ENCODE results near the gene PSMD6. TPM values are rescaled to one million over a fixed set of nuclear protein-coding genes. Genes with fewer than 3 reads are reported as not detected.

PSMD6 gene
- 127 TPM for polyA plus RNA-seq (2012; ENCODE audit: insufficient read length, low read depth)

DNA sequence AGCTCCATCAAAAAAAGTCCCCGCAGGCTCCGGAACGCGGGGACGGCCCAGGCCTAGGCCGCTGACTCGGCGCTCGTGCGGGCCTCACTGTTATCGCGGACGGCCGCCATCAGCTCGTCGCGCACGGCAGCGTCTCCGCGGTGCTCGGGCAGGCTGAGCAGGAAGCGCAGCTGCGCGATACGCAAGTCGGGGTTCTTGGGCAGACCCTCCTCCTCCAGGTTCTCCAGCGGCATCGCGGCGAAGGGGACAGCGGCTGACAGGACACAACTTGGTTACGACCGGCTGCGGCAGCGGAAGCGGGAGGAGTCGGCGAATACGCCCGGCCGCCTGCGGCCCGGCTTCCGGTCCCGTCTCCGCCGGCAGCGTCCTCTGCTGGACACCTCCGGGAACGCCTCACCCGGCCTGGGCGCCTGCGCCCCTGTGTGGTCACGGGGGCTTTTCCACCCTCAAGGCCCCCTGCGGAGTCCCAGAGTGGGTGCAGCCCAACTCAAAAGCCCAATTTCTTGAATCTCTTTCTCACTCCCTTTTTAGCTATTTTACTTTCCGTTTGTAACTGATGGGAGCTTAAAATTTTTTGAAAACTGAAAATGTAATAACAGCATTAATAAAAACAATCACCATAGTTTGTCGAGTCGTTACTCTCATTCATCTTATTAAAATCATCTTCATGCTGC, at the start of gene PSMD6:
PSMD6 (minus strand) TSS at position 308 of the 674 bp plus-strand sequence; CDS start at position 233, 75 bp downstream.
- peak; percentile 79 for TF ChIP-seq FOXP2 (optimal IDR thresholded peaks at IDR 0.05; ENCODE audit: borderline replicate concordance, extremely low read depth, extremely low read length, insufficient read depth)
- TF ChIP-seq TAF1 (IDR thresholded peaks at IDR 0.05; ENCODE audit: borderline replicate concordance, insufficient read depth, low read length): peak; percentile 82; the same call in 1 of the 2 replicates
- no peak; the same call in 1 of the 2 replicates for TF ChIP-seq SIN3A (IDR thresholded peaks at IDR 0.05; ENCODE audit: borderline replicate concordance, insufficient read depth, low read length)
- TF ChIP-seq POLR2AphosphoS5 (IDR thresholded peaks at IDR 0.05; ENCODE audit: low read depth, low read length): peak; percentile 75

DNA sequence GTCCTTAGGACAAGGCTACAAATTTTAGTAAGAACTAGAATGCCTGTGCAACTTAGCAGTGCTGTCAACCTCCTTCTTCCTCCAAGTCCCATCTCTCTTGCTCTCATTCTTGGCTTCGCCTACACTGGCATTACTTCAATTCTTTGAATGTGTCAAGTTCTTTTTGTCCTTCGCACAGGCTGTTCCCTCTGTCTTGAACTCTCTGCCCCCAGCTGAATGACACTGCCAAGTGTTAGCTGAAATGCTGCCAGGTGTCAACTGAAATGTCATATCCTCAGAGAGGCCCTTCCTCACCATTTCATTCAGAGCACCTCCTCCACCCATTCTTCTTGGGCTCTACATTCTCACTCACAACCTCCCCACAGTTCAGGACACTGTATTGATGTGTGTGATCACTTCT, 48.8 kb upstream of the PSMD6 start:
- TF ChIP-seq FOXP2 (optimal IDR thresholded peaks at IDR 0.05; ENCODE audit: borderline replicate concordance, extremely low read depth, extremely low read length, insufficient read depth) (no peak), SIN3A (IDR thresholded peaks at IDR 0.05; ENCODE audit: borderline replicate concordance, insufficient read depth, low read length) (no peak), POLR2AphosphoS5 (IDR thresholded peaks at IDR 0.05; ENCODE audit: low read depth, low read length) (no peak), TAF1 (IDR thresholded peaks at IDR 0.05; ENCODE audit: borderline replicate concordance, insufficient read depth, low read length) (no peak)
- TF ChIP-seq, protein P1, sequence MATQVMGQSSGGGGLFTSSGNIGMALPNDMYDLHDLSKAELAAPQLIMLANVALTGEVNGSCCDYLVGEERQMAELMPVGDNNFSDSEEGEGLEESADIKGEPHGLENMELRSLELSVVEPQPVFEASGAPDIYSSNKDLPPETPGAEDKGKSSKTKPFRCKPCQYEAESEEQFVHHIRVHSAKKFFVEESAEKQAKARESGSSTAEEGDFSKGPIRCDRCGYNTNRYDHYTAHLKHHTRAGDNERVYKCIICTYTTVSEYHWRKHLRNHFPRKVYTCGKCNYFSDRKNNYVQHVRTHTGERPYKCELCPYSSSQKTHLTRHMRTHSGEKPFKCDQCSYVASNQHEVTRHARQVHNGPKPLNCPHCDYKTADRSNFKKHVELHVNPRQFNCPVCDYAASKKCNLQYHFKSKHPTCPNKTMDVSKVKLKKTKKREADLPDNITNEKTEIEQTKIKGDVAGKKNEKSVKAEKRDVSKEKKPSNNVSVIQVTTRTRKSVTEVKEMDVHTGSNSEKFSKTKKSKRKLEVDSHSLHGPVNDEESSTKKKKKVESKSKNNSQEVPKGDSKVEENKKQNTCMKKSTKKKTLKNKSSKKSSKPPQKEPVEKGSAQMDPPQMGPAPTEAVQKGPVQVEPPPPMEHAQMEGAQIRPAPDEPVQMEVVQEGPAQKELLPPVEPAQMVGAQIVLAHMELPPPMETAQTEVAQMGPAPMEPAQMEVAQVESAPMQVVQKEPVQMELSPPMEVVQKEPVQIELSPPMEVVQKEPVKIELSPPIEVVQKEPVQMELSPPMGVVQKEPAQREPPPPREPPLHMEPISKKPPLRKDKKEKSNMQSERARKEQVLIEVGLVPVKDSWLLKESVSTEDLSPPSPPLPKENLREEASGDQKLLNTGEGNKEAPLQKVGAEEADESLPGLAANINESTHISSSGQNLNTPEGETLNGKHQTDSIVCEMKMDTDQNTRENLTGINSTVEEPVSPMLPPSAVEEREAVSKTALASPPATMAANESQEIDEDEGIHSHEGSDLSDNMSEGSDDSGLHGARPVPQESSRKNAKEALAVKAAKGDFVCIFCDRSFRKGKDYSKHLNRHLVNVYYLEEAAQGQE (IDR thresholded peaks at IDR 0.05; ENCODE audit: insufficient read depth in 1 of 2, low read depth in 2 of 2, low read length in 2 of 2): no peak

DNA sequence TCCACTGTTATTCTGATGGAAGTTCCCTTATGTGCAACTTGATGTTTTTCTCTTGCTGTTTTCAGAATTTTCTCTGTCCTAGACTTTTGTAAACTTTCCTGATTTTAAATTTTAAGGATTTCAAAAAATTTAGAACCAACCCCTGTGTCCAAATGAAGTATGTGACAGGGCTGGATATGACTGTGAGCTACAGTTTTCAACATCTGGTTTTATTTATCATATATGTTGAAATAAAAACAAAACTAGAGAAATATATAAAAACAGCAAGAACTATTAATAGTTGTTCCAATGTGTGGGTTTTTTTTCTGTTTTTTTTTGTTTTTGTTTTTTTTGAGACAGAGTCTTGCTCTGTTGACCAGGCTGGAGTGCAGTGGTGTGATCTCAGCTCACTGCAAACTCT, 47.4 kb upstream of the PSMD6 start:
- TF ChIP-seq POLR2AphosphoS5 (IDR thresholded peaks at IDR 0.05; ENCODE audit: low read depth, low read length) (no peak), FOXP2 (optimal IDR thresholded peaks at IDR 0.05; ENCODE audit: borderline replicate concordance, extremely low read depth, extremely low read length, insufficient read depth) (no peak), SIN3A (IDR thresholded peaks at IDR 0.05; ENCODE audit: borderline replicate concordance, insufficient read depth, low read length) (no peak), TAF1 (IDR thresholded peaks at IDR 0.05; ENCODE audit: borderline replicate concordance, insufficient read depth, low read length) (no peak)
- TF ChIP-seq, protein P1 (IDR thresholded peaks at IDR 0.05; ENCODE audit: insufficient read depth in 1 of 2, low read depth in 2 of 2, low read length in 2 of 2): no peak

DNA sequence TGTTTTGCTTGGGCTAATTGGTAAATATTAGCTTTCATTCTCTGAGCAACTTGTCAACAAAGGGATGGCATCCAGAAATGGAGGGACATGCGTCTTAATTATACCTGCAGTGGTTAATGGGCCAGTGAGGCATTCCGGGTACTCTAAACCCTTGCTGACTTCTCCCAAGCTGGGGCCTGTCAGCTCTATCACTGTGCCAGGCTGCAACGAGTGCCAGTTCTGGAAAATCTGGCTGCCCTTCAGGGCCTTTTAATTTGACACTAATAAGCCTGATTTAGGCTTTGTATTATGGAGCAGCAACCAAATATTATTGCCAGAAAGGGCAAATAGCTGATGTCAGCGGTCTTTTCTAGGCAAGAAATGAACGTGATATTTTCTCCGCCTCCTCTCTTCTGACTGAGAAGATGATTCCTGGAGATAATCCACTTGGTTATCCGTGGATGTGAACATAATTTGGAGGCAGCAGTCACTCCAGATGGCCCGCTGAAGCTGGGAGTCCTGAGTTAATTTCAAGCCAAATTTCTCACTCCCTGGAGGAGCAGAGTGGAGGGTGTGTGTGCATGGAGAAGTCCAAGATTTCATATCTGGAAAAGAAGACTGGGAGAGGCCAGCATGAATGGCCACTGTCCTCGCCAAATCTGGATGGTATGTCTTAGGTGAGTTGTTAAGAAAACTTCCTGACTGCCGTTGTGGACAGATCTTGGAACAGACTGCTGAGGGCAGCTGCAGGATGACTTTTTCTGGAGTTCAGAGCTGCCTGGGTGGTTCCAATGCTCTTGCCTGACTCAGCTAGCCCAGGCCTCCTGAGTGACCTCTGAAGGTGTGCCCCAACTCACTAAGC, 44.4 kb upstream of the PSMD6 start:
- TF ChIP-seq, protein P1 (IDR thresholded peaks at IDR 0.05; ENCODE audit: insufficient read depth in 1 of 2, low read depth in 2 of 2, low read length in 2 of 2): no peak
- TF ChIP-seq TAF1 (IDR thresholded peaks at IDR 0.05; ENCODE audit: borderline replicate concordance, insufficient read depth, low read length): no peak
- TF ChIP-seq POLR2AphosphoS5 (IDR thresholded peaks at IDR 0.05; ENCODE audit: low read depth, low read length): no peak
- no peak for TF ChIP-seq SIN3A (IDR thresholded peaks at IDR 0.05; ENCODE audit: borderline replicate concordance, insufficient read depth, low read length)
- TF ChIP-seq FOXP2 (optimal IDR thresholded peaks at IDR 0.05; ENCODE audit: borderline replicate concordance, extremely low read depth, extremely low read length, insufficient read depth): no peak

DNA sequence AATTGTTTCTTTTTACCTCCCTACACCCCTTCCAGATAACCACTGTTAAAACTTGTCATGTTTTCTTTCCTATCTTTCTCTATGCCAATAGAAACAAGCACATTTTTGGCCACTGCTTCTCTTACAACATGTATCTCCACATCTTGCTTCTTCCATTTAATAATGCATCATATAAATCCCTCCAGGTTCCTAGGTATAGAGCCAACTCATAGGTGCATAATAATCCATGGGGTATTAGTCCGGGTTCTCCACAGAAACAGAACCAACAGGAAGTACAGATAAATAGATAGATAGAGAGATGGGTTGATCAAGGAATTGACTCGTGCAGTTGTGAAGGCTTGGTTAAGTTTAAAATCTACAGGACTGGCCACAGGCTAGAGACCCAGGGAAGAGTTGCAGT, 41.5 kb upstream of the PSMD6 start:
- TF ChIP-seq, protein P1 (IDR thresholded peaks at IDR 0.05; ENCODE audit: insufficient read depth in 1 of 2, low read depth in 2 of 2, low read length in 2 of 2): no peak

Measured in PFSK-1 (cell line).